GM23338 (cell line): ENCODE data around the gene KAT14. TPM values are rescaled to one million over a fixed set of nuclear protein-coding genes. Genes with fewer than 3 reads are reported as not detected.

ENCODE experiments used
- ATAC-seq: fragments of 200-7000 bp; cut with Tn5 transposase; 3 replicates; pipeline ENCODE4 v1.9.1; 2020
- DNase-seq: peaks from one replicate; pipeline ENCODE4 v3.0.0-alpha.2; 2015; ENCODE audit warnings: low spot score
- H2AFZ ChIP-seq: fragments of 200-600 bp; sonication (generic); 2 replicates; pipeline ENCODE4 v1.8.0; 2016; ENCODE audit warnings: antibody characterized with exemption, mild to moderate bottlenecking, moderate library complexity
- H3F3A ChIP-seq: fragments of 200-600 bp; sonication (generic); replicated peaks from 2 replicates; pipeline ENCODE4 v1.8.0; 2017; ENCODE audit warnings: antibody characterized with exemption, mixed run types, low read depth
- H3K27ac ChIP-seq: fragments of 200-600 bp; sonication (generic); 2 replicates; pipeline ENCODE4 v1.6.1; 2016; ENCODE audit warnings: low read depth
- H3K27me3 ChIP-seq: fragments of 200-600 bp; sonication (generic); 2 replicates; pipeline ENCODE4 v1.8.0; 2016; ENCODE audit warnings: mild to moderate bottlenecking, mixed run types, moderate library complexity; ENCODE audit not compliant: insufficient read depth
- H3K36me3 ChIP-seq: fragments of 200-600 bp; sonication (generic); 2 replicates; pipeline ENCODE4 v1.8.0; 2016; ENCODE audit warnings: mild to moderate bottlenecking; ENCODE audit not compliant: insufficient read depth
- H3K4me1 ChIP-seq: fragments of 200-600 bp; sonication (generic); 2 replicates; pipeline ENCODE4 v1.8.0; 2016; ENCODE audit warnings: mild to moderate bottlenecking, moderate library complexity; ENCODE audit not compliant: insufficient read depth
- H3K4me2 ChIP-seq: fragments of 200-600 bp; sonication (generic); 2 replicates; pipeline ENCODE4 v1.7.1; 2017; ENCODE audit warnings: mixed run types
- H3K4me3 ChIP-seq: fragments of 200-600 bp; sonication (generic); 2 replicates; pipeline ENCODE4 v1.6.1; 2016; ENCODE audit warnings: mixed run types
- H3K79me2 ChIP-seq: fragments of 200-600 bp; sonication (generic); replicated peaks from 2 replicates; pipeline ENCODE4 v1.8.0; 2017; ENCODE audit warnings: mild to moderate bottlenecking; ENCODE audit not compliant: insufficient read depth
- H3K9me2 ChIP-seq: fragments of 200-600 bp; sonication (generic); 2 replicates; pipeline ENCODE4 v1.8.0; 2017; ENCODE audit not compliant: insufficient read depth
- H4K20me1 ChIP-seq: fragments of 200-600 bp; sonication (generic); replicated peaks from 2 replicates; pipeline ENCODE4 v1.8.0; 2017; ENCODE audit warnings: mild to moderate bottlenecking; ENCODE audit not compliant: insufficient read depth
- H3K27ac Mint-ChIP-seq: 2 replicates; pipeline ENCODE4 v1.8.0; 2020; ENCODE audit warnings: inconsistent platforms, mild to moderate bottlenecking, moderate library complexity, mixed read lengths
- H3K27me3 Mint-ChIP-seq: 3 replicates; pipeline ENCODE4 v1.8.0; 2022; ENCODE audit warnings: low read depth, mild to moderate bottlenecking, moderate library complexity, mixed read lengths, inconsistent platforms; ENCODE audit not compliant: insufficient read depth, poor library complexity
- H3K36me3 Mint-ChIP-seq: 3 replicates; pipeline ENCODE4 v1.8.0; 2021; ENCODE audit warnings: low read depth, mild to moderate bottlenecking, inconsistent platforms, moderate library complexity, mixed read lengths
- H3K4me1 Mint-ChIP-seq: 3 replicates; pipeline ENCODE4 v1.8.0; 2020; ENCODE audit warnings: mild to moderate bottlenecking, inconsistent platforms, mixed read lengths
- H3K4me3 Mint-ChIP-seq: 3 replicates; pipeline ENCODE4 v1.8.0; 2021; ENCODE audit warnings: moderate library complexity, mild to moderate bottlenecking, inconsistent platforms, mixed read lengths
- H3K9me3 Mint-ChIP-seq: 3 replicates; pipeline ENCODE4 v1.8.0; 2020; ENCODE audit warnings: moderate library complexity, mild to moderate bottlenecking, inconsistent platforms, mixed read lengths
- CTCF ChIP-seq, 2 experiments: fragments of 200-600 bp in 1 of 2; sonication (generic) in 1 of 2; conservative IDR thresholded peaks; 2 replicates each; pipeline versions ENCODE4 v1.5.1 to v1.6.1; 2016 to 2017; ENCODE audit warnings: antibody characterized with exemption in 2 of 2, low read depth in 2 of 2, mild to moderate bottlenecking in 2 of 2, moderate library complexity in 1 of 2
- EZH2 ChIP-seq: fragments of 200-600 bp; sonication (generic); IDR thresholded peaks from one replicate; pipeline ENCODE4 v1.8.0; 2017; ENCODE audit warnings: antibody characterized with exemption, mild to moderate bottlenecking, low read depth; ENCODE audit not compliant: unreplicated experiment
- EZH2phosphoT487 ChIP-seq: fragments of 200-600 bp; sonication (generic); IDR thresholded peaks from one replicate; pipeline ENCODE4 v1.8.1; 2018; ENCODE audit warnings: antibody characterized with exemption; ENCODE audit not compliant: unreplicated experiment
- JUNB ChIP-seq: IDR thresholded peaks from one replicate; pipeline ENCODE4 v1.6.1; 2016; ENCODE audit warnings: antibody characterized with exemption; ENCODE audit not compliant: unreplicated experiment
- NANOG ChIP-seq: IDR thresholded peaks from 2 replicates; pipeline ENCODE4 v1.6.1; 2016; ENCODE audit warnings: antibody characterized with exemption, borderline replicate concordance
- POLR2AphosphoS5 ChIP-seq: IDR thresholded peaks from 2 replicates; pipeline ENCODE4 v1.6.1; 2016; ENCODE audit warnings: antibody characterized with exemption, low read depth
- REST ChIP-seq: IDR thresholded peaks from one replicate; pipeline ENCODE4 v1.6.1; 2018; ENCODE audit warnings: antibody characterized with exemption; ENCODE audit not compliant: unreplicated experiment
- STAT1 ChIP-seq: IDR thresholded peaks from one replicate; pipeline ENCODE4 v1.6.1; 2016; ENCODE audit warnings: antibody characterized with exemption; ENCODE audit not compliant: unreplicated experiment
- ZNF114 ChIP-seq: fragments of 250-450 bp; sonication (Bioruptor Pico); IDR thresholded peaks from 2 replicates; pipeline ENCODE4 v1.5.0; 2020; ENCODE audit warnings: mild to moderate bottlenecking, moderate library complexity
- ZNF331 ChIP-seq: fragments of 250-450 bp; sonication (Bioruptor Pico); IDR thresholded peaks from 2 replicates; pipeline ENCODE4 v1.5.0; 2020; ENCODE audit warnings: low read depth, mild to moderate bottlenecking, moderate library complexity
- polyA plus RNA-seq: library from polyadenylated mRNA; unstranded; fragments of >200 nt; fragmentation: Nextera tagmentation; extraction: Ambion mirVana; gene quantifications from 2 replicates; pipeline ENCODE4 v1.2.1, GENCODE V29; 2016
- total RNA-seq: library from RNA; depleted of rRNA; stranded (reverse); fragments of >200 nt; shearing (Covaris generic); gene quantifications from 2 replicates; pipeline ENCODE4 v1.2.3, GENCODE V29; 2014

KAT14 gene
- total and polyA plus RNA-seq, 2 experiments from 2014 or later: 17.8 to 25.0 TPM

- TF ChIP-seq JUNB (no peak), CTCF (conservative IDR thresholded peaks at IDR 0.05; ENCODE audit: low read depth in 2 of 2) (no peak), REST (no peak), POLR2AphosphoS5 (no peak)
Observed at GRCh38 chr20:18138266-18138582, 561 bp downstream of the KAT14 start (continued).

- TF ChIP-seq EZH2phosphoT487: no peak
- TF ChIP-seq STAT1: no peak
- no peak for TF ChIP-seq EZH2
- no peak for TF ChIP-seq REST
- TF ChIP-seq NANOG: no peak
- TF ChIP-seq ZNF331 (CRISPR knock-in tag): no peak
- no peak for TF ChIP-seq ZNF114 (CRISPR knock-in tag)
- Mint-ChIP-seq H3K4me1 (peaks cover 20% of the 10 kb centered on the region), H3K27me3 (peaks cover 5% of the 10 kb centered on the region), H3K9me3 (no peaks in the 10 kb centered on the region; the same call in 2 of the 3 replicates), H3K27ac (peak overlapping the region; percentile 87), H3K4me3 (peak overlapping the region; percentile 91), H3K36me3 (peaks cover 16% of the 10 kb centered on the region)
- DNase-seq: no peak
- peak overlapping the region; percentile 88; the same call in 1 of the 2 replicates for H2AFZ ChIP-seq
- no peak for ATAC-seq
- H3K9me2 ChIP-seq: no peaks in the 10 kb centered on the region
- peaks cover 20% of the 10 kb centered on the region for H4K20me1 ChIP-seq
- H3K27me3 ChIP-seq: peaks cover 5% of the 10 kb centered on the region; the same call in 1 of the 2 replicates
- no peak overlapping the region for H3K27ac ChIP-seq
- H3K4me1 ChIP-seq: peaks cover 15% of the 10 kb centered on the region
- H3K36me3 ChIP-seq: peaks cover 12% of the 10 kb centered on the region; the same call in 1 of the 2 replicates
- peaks cover 48% of the 10 kb centered on the region for H3K79me2 ChIP-seq
- H3K4me2 ChIP-seq: peak overlapping the region; percentile 99
- H3K4me3 ChIP-seq: peak overlapping the region; percentile 99
- H3F3A ChIP-seq: no peaks in the 10 kb centered on the region
Observed at GRCh38 chr20:18138639-18139583, 1.2 kb downstream of the KAT14 start.
